ENCODE results near the gene MDFI. TPM values are rescaled to one million over a fixed set of nuclear protein-coding genes. Genes with fewer than 3 reads are reported as not detected.

The MDFI gene
- total RNA-seq, 1 donor from 2014 or later, result 48.3 TPM

- TF ChIP-seq CTCF (IDR thresholded peaks at IDR 0.05; ENCODE audit: unreplicated experiment), result no peak
- H3K27me3 Mint-ChIP-seq, result peaks cover 52% of the 10 kb centered on the region
These were observed 33.1 kb downstream of the MDFI start for GRCh38 chr6:41671376-41671775.

DNA sequence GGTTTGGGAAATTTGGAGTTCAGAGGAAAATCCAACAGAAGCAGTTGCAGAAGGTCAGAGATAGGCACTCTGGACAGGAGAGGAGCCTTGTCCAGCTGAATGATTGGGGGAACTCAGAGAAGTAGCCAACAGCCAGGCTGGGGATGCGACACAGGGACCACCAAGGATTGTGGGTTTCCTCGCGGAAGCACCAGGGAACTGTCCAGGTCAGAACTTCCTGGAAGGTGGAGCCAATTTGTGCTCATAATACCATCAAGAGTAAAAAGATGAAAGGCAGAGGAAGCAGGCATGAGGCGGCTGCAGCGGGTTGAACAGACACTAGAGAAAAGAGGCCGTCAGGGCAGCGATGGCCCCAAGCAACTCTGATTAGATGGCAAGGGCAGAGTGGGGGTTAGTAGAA is 33.7 kb downstream of the MDFI start:
- Mint-ChIP-seq H3K4me1 (ENCODE audit: low read depth) (peaks cover 1% of the 10 kb centered on the region), H3K9me3 (ENCODE audit: low read depth) (peaks cover 4% of the 10 kb centered on the region), H3K36me3 (ENCODE audit: insufficient read depth) (no peaks in the 10 kb centered on the region), H3K27ac (no peak overlapping the region), H3K4me3 (ENCODE audit: low read depth) (no peak overlapping the region), H3K27me3 (peaks cover 55% of the 10 kb centered on the region)
- DNase-seq (ENCODE audit: low spot score, unreplicated experiment), result no peak
- TF ChIP-seq CTCF (IDR thresholded peaks at IDR 0.05; ENCODE audit: unreplicated experiment), result no peak

More at GRCh38 chr6:41671376-41671775, 33.1 kb downstream of the MDFI start:
- H3K4me1 Mint-ChIP-seq (ENCODE audit: low read depth), result peaks cover 1% of the 10 kb centered on the region
- H3K27ac Mint-ChIP-seq, result no peak overlapping the region
- DNase-seq (ENCODE audit: low spot score, unreplicated experiment), result no peak
- no peak overlapping the region for H3K4me3 Mint-ChIP-seq (ENCODE audit: low read depth)
- peaks cover 4% of the 10 kb centered on the region for H3K9me3 Mint-ChIP-seq (ENCODE audit: low read depth)
- H3K36me3 Mint-ChIP-seq (ENCODE audit: insufficient read depth), result no peaks in the 10 kb centered on the region

- no peaks in the 10 kb centered on the region for H3K36me3 Mint-ChIP-seq (ENCODE audit: insufficient read depth)
- peaks cover 1% of the 10 kb centered on the region for H3K4me1 Mint-ChIP-seq (ENCODE audit: low read depth)
- no peak for TF ChIP-seq CTCF (IDR thresholded peaks at IDR 0.05; ENCODE audit: unreplicated experiment)
- no peak overlapping the region for H3K4me3 Mint-ChIP-seq (ENCODE audit: low read depth)
- DNase-seq (ENCODE audit: low spot score, unreplicated experiment), result no peak
- peaks cover 52% of the 10 kb centered on the region for H3K27me3 Mint-ChIP-seq
- H3K9me3 Mint-ChIP-seq (ENCODE audit: low read depth), result peaks cover 4% of the 10 kb centered on the region
- H3K27ac Mint-ChIP-seq, result no peak overlapping the region
These were observed 34.8 kb downstream of the MDFI start for GRCh38 chr6:41672816-41673703.

DNA sequence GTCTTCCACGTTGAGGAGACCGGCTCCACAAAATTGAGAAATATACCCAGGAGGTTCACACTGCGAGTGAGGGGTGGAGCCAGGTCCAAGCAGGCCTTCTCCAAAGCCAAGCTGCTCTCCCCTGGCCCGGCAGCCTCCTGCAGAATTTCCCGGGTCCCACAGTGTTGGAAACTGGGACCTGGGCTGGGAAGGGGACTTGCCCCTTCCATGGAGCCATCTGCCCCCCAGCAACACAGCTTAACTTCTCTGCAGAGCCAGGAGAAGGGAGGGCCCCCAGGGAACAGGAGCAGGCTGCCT is 35.4 kb downstream of the MDFI start:
- no peak for TF ChIP-seq CTCF (IDR thresholded peaks at IDR 0.05; ENCODE audit: unreplicated experiment)
- H3K4me1 Mint-ChIP-seq (ENCODE audit: low read depth), result peaks cover 1% of the 10 kb centered on the region
- H3K27me3 Mint-ChIP-seq, result peaks cover 51% of the 10 kb centered on the region
- H3K36me3 Mint-ChIP-seq (ENCODE audit: insufficient read depth), result no peaks in the 10 kb centered on the region
- no peak overlapping the region for H3K4me3 Mint-ChIP-seq (ENCODE audit: low read depth)
- H3K9me3 Mint-ChIP-seq (ENCODE audit: low read depth), result peaks cover 4% of the 10 kb centered on the region
- DNase-seq (ENCODE audit: low spot score, unreplicated experiment), result no peak
- no peak overlapping the region for H3K27ac Mint-ChIP-seq

- Mint-ChIP-seq H3K9me3 (ENCODE audit: low read depth) (no peaks in the 10 kb centered on the region), H3K4me1 (ENCODE audit: low read depth) (peaks cover 1% of the 10 kb centered on the region), H3K36me3 (ENCODE audit: insufficient read depth) (no peaks in the 10 kb centered on the region), H3K27me3 (peaks cover 53% of the 10 kb centered on the region), H3K4me3 (ENCODE audit: low read depth) (no peak overlapping the region), H3K27ac (no peak overlapping the region)
- no peak for TF ChIP-seq CTCF (IDR thresholded peaks at IDR 0.05; ENCODE audit: unreplicated experiment)
- no peak for DNase-seq (ENCODE audit: low spot score, unreplicated experiment)
These were observed 36.1 kb downstream of the MDFI start for GRCh38 chr6:41674231-41675000.
